ENCODE measurements around the gene PTPRN2. TPM values are rescaled to one million over a fixed set of nuclear protein-coding genes. Genes with fewer than 3 reads are reported as not detected.

Gene PTPRN2
- total RNA-seq, 1 donor from 2014 or later = 1.8 TPM

GRCh38 chr7:158235862-158236261 is 351.8 kb downstream of the PTPRN2 start:
- H3K9me3 Mint-ChIP-seq = peaks cover 5% of the 10 kb centered on the region
- no peaks in the 10 kb centered on the region for H3K27me3 Mint-ChIP-seq
- POLR2A ChIA-PET = no interaction called here
- intact Hi-C loops (cut with micrococcal nuclease) = no loop called here
- no peak for DNase-seq
- CTCF ChIA-PET = no interaction called here
- ATAC-seq (ENCODE audit: low read depth) = no peak
- H3K27ac Mint-ChIP-seq = no peak overlapping the region
- no peak for TF ChIP-seq CTCF (IDR thresholded peaks at IDR 0.05)
- no peaks in the 10 kb centered on the region for H3K36me3 Mint-ChIP-seq (ENCODE audit: low read depth)
- H3K4me3 Mint-ChIP-seq = no peak overlapping the region
- H3K4me1 Mint-ChIP-seq = no peaks in the 10 kb centered on the region

GRCh38 chr7:158229945-158230344 is 357.7 kb downstream of the PTPRN2 start:
- no peak for DNase-seq
- TF ChIP-seq CTCF (IDR thresholded peaks at IDR 0.05) = no peak
- Mint-ChIP-seq H3K4me1 (no peaks in the 10 kb centered on the region), H3K36me3 (ENCODE audit: low read depth) (no peaks in the 10 kb centered on the region), H3K27ac (no peak overlapping the region), H3K9me3 (peaks cover 33% of the 10 kb centered on the region), H3K27me3 (no peaks in the 10 kb centered on the region), H3K4me3 (no peak overlapping the region)
- CTCF ChIA-PET = no interaction called here
- intact Hi-C loops (cut with micrococcal nuclease) = no loop called here
- no peak for ATAC-seq (ENCODE audit: low read depth)
- POLR2A ChIA-PET = no interaction called here

- H3K4me3 Mint-ChIP-seq = no peak overlapping the region
- no peak for DNase-seq
- TF ChIP-seq CTCF (IDR thresholded peaks at IDR 0.05) = no peak
- ChIA-PET POLR2A (no interaction called here), CTCF (no interaction called here)
- H3K27me3 Mint-ChIP-seq = no peaks in the 10 kb centered on the region
- ATAC-seq (ENCODE audit: low read depth) = no peak
- no peaks in the 10 kb centered on the region for H3K36me3 Mint-ChIP-seq (ENCODE audit: low read depth)
- H3K4me1 Mint-ChIP-seq = no peaks in the 10 kb centered on the region
- intact Hi-C loops (cut with micrococcal nuclease) = no loop called here
- H3K27ac Mint-ChIP-seq = no peak overlapping the region
- H3K9me3 Mint-ChIP-seq = peaks cover 33% of the 10 kb centered on the region
Observed at GRCh38 chr7:158228986-158229385, 358.6 kb downstream of the PTPRN2 start.

- intact Hi-C loops (cut with micrococcal nuclease) = no loop called here
- DNase-seq = no peak
- no peaks in the 10 kb centered on the region for H3K4me1 Mint-ChIP-seq
- no peaks in the 10 kb centered on the region for H3K36me3 Mint-ChIP-seq (ENCODE audit: low read depth)
- no peak for ATAC-seq (ENCODE audit: low read depth)
- CTCF ChIA-PET = no interaction called here
- peaks cover 33% of the 10 kb centered on the region for H3K9me3 Mint-ChIP-seq
- no peak overlapping the region for H3K4me3 Mint-ChIP-seq
- no peak overlapping the region for H3K27ac Mint-ChIP-seq
- TF ChIP-seq CTCF (IDR thresholded peaks at IDR 0.05) = no peak
- POLR2A ChIA-PET = no interaction called here
- no peaks in the 10 kb centered on the region for H3K27me3 Mint-ChIP-seq
Observed at GRCh38 chr7:158228131-158228530, 359.5 kb downstream of the PTPRN2 start.

GRCh38 chr7:158227258-158227984 is 360.2 kb downstream of the PTPRN2 start:
- Mint-ChIP-seq H3K4me1 (no peaks in the 10 kb centered on the region), H3K4me3 (no peak overlapping the region), H3K9me3 (peaks cover 35% of the 10 kb centered on the region), H3K36me3 (ENCODE audit: low read depth) (no peaks in the 10 kb centered on the region), H3K27ac (no peak overlapping the region), H3K27me3 (no peaks in the 10 kb centered on the region)
- no peak for TF ChIP-seq CTCF (IDR thresholded peaks at IDR 0.05)
- ATAC-seq (ENCODE audit: low read depth) (no peak), DNase-seq (no peak)
- CTCF ChIA-PET = no interaction called here
- intact Hi-C loops (cut with micrococcal nuclease) = no loop called here
- POLR2A ChIA-PET = no interaction called here
